NCI-H1092 (cell line): ENCODE measurements around the gene PRDM4.
A peak's percentile ranks its signal among the peaks of the same experiment; 100 is the strongest.
"Not testable (repeated sequence)": the region's sequence is repeated elsewhere in the genome, so short reads cannot be mapped to it uniquely, and the experiment has no call there.

Experiments
- DNase-seq: peaks from one replicate; lab custom pipeline; 2025; lab: John Stamatoyannopoulos, UW

Gene PRDM4

DNA sequence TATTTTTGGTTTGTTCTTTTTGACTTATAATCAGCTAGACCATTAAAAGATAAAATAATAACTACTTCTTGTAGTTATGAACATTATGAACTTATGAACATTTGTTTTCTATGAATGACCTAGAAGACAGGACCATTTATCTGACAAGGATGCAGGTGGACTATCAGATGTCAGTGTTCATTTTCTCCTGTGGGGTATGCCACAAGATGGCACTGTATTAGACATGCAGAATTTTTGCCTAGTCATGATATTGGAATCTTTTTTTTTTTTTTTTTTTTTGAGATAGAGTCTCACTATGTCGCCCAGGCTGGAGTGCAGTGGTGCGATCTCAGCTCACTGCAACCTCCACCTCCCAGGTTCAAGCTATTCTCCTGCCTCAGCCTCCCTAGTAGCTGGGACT, 65.2 kb downstream of the PRDM4 start:
- not testable (repeated sequence) for DNase-seq

DNA sequence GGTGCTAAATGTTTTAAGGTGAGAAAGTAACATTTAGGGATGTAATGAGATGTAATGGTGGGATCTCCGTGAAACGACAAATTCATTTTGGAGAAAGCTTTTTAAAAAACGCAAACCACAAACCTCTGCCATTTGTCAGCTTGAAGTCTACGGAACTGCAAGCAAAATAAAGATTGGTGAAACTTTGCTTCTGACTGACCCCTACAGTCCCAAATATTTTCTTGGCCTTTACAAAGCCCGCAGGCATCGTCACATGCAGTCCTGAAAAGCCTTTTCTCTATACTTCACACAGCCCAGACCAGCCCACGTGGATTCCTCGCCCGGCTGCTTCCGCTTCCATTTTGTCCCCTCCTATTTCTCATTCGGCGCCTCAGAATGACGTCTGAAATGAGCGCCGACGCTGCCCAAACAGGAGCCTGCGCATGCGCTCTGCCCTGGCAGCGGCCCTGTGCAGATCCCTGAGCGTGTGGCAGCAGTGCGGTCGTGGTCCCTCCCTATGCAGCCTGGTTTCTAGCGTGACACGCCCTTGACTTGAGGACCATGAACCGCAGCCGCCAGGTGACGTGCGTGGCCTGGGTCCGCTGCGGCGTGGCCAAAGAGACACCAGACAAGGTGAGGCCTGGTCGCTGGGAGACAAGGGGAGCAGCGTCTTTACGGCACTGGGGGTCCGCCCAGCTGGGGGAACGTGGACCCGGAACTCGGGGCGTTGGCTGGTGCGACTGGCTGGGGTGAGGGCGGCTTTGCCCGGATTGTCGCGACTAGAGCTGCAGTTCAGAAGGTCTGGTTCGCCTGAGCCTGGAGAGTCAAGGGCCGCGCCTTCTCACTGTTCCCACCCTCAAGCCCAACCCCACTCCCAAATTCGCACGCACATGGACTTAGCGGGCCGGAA, 75.3 kb downstream of the PRDM4 start, which contains the start of gene PWP1:
Gene PWP1, plus strand, starts transcription at position 440 of the 889 bp plus-strand sequence. Its CDS starts 101 bp downstream, at position 541.
- peak; percentile 90 for DNase-seq

DNA sequence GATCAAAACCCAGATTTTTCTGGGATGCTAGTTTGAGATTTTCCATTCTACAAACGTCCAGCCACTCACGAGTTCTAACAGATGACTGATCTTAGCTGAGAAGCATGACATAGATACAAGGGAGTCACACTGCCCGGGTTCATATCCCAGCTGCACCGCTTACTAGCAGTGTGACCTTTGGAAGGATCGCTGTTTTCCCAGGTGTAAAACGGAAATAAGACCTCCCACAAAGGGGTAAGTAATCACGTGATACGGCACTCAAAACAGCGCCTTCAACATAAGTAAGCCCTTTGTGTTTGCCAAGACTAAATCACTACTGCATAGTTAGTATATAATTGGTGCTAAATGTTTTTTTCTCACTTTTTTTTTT, 76.0 kb downstream of the PRDM4 start:
- no peak for DNase-seq

DNA sequence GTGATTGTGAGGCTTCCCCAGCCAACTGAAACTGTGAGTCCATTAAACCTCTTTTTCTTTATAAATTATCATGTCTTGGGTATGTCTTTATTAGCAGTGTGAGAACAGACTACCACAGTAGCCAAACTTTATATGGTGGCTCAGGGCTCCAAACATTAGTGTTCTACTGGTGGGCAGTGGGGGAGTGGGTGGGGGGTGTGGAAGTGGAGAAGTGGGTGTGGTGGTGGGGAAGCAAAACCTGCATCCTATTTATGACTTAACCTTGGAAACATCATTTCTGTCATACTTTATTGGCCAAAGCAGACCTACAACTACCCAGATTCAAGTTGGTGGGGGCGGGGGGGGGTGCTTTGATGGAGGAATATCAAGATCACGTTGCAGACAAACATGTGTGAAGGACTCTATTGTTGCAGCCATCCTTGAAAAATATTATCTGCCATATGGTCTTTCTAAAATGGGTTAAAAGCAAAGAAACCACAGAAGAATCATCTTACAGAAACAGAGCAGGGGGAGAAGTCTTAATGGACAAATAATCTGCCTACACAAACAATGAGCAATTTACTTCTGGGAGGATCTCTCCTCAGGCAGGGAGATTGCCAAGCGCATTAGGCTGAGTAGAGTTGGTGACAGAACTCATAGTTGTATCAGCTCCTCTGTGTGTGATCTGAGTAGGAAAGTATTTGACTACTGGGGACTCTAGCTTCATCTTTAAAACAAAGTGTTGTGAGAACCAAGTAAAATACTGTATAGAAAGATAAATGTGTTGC, 76.7 kb downstream of the PRDM4 start:
- DNase-seq, result no peak
